Stimulated activated CD4-positive, alpha-beta T cell treated with anti-CD3 and anti-CD28 coated beads, TNF-alpha, amount 100 ng/mL, for 48 hours (primary cell): Measurements from ENCODE around the gene CAMSAP3.

Experiments used
- DNase-seq, 3 donors: peaks; one replicate each; pipeline ENCODE4 v3.0.0-alpha.2; 2020; ENCODE audit warnings: low read depth in 3 of 3

Gene CAMSAP3, protein sequence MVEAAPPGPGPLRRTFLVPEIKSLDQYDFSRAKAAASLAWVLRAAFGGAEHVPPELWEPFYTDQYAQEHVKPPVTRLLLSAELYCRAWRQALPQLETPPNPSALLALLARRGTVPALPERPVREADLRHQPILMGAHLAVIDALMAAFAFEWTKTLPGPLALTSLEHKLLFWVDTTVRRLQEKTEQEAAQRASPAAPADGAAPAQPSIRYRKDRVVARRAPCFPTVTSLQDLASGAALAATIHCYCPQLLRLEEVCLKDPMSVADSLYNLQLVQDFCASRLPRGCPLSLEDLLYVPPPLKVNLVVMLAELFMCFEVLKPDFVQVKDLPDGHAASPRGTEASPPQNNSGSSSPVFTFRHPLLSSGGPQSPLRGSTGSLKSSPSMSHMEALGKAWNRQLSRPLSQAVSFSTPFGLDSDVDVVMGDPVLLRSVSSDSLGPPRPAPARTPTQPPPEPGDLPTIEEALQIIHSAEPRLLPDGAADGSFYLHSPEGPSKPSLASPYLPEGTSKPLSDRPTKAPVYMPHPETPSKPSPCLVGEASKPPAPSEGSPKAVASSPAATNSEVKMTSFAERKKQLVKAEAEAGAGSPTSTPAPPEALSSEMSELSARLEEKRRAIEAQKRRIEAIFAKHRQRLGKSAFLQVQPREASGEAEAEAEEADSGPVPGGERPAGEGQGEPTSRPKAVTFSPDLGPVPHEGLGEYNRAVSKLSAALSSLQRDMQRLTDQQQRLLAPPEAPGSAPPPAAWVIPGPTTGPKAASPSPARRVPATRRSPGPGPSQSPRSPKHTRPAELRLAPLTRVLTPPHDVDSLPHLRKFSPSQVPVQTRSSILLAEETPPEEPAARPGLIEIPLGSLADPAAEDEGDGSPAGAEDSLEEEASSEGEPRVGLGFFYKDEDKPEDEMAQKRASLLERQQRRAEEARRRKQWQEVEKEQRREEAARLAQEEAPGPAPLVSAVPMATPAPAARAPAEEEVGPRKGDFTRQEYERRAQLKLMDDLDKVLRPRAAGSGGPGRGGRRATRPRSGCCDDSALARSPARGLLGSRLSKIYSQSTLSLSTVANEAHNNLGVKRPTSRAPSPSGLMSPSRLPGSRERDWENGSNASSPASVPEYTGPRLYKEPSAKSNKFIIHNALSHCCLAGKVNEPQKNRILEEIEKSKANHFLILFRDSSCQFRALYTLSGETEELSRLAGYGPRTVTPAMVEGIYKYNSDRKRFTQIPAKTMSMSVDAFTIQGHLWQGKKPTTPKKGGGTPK

DNA sequence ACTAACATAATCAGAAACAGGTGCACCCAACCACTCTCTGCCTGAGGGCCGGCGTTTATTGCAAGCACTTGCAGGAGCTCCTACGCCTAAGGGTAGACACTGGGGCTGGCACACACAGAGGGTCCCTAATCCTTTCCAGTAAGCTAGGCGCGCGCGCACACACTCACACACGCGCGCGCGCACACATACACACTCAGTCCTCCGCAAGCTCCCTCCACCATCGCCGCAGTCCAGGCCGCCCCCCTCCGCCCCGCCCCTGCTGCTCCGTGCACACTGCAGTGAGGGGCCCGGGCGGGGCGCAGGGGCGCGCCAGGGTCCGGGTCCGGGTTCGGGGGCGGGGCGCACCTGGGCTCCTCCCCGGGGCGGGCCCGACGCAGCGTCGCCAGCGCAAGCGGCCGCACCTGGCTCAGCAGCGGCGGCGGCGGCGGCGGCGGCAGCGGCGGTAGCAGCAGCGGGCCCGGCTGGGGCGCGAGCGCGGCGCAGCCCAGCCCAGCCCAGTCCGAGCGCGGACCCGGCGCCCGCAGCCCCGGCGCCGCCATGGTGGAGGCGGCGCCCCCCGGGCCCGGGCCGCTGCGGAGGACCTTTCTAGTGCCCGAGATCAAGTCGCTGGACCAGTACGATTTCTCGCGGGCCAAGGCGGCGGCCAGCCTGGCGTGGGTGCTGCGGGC, at the start of gene CAMSAP3:
TSS of gene CAMSAP3 (plus strand) at position 398 of the 668 bp plus-strand sequence. CDS start at position 538, 140 bp downstream.
- peak in 1 of 3 donors; percentile 31 for DNase-seq

DNA sequence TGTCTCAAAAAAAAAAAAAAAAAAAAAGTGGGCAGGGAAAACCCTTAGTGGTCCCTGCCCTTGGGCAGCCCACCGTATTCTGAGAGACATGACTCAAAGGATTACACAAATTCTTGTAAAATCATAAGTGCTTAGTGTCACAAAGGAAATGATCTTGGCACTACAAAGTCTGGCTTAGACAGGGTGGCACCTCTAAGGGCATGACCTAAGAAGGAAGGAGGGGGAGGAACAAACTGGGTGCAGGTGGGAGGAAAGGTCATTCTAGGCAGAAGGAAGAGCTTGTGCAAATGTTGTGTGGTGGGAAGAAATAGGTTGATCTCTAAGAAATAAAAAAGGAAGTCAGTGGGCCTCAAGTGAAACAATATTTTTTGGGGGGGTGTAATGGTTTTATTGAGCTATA, 49.8 kb upstream of the CAMSAP3 start:
- no peak for DNase-seq

DNA sequence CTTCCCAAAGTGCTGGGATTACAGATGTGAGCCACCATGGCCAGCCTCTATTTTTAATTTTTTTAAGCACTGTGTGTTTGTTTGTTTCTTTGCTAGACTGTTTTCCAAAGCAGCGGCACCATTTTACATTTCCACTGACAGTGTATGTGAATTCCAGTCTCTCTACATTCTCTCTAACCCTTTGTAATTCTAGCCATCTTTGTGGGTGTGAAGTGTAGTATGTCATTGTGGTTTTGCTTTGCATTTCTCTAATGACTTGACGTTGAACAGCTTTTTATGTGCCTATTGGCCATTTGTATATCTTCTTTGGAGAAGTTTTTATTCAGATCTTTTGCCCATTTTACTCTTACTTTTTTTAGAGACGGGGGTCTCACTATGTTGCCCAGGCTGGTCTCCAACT, 48.5 kb upstream of the CAMSAP3 start:
- DNase-seq = no peak

DNA sequence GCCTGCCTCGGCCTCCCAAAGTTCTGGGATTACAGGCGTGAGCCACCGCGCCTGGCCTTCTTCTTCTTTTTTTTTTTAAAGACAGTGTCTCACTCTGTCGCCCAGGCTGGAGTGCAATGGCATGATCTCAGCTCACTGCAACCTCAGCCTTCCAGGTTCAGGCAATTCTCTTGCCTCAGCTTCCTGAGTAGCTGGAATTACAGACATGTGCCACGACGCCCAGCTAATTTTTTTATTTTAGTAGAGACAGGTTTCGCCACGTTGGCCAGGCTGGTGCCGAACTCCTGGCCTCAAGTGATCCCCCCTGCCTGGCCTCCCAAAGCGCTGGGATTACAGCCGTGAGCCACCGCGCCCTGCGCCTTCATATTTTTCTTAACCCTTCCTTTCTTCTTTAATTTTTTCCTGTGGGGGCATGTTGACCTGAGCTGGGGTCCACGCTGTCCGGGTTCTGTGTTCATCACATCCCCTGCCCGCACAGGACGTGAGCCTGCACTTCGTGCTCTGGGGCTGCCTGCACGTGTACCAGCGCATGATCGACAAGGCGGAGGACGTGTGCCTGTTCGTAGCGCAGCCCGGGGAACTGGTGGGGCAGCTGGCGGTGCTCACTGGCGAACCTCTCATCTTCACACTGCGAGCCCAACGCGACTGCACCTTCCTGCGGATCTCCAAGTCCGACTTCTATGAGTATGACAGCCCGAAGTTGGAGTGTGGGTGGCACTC, 46.1 kb upstream of the CAMSAP3 start:
- no peak for DNase-seq

DNA sequence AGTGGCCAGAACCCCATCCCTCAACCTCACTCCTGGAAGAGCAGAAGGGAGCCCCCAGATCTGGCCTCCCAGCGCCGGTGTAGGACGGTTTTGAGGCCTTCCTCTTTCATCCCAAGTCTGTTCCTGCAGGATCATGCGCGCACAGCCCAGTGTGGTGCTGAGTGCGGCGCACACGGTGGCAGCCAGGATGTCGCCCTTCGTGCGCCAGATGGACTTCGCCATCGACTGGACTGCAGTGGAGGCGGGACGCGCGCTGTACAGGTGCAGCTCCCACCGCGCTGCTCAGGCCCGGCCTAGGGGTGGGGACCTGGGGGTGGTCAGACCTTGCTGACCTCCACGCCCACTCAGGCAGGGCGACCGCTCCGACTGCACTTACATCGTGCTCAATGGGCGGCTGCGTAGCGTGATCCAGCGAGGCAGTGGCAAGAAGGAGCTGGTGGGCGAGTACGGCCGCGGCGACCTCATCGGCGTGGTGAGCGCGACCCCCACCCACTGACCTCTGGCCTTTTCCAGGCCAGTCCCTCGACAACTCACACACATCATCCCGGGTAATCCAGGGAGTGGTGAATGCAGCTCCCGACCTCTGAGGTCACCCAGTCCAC, 45.4 kb upstream of the CAMSAP3 start:
- no peak for DNase-seq

DNA sequence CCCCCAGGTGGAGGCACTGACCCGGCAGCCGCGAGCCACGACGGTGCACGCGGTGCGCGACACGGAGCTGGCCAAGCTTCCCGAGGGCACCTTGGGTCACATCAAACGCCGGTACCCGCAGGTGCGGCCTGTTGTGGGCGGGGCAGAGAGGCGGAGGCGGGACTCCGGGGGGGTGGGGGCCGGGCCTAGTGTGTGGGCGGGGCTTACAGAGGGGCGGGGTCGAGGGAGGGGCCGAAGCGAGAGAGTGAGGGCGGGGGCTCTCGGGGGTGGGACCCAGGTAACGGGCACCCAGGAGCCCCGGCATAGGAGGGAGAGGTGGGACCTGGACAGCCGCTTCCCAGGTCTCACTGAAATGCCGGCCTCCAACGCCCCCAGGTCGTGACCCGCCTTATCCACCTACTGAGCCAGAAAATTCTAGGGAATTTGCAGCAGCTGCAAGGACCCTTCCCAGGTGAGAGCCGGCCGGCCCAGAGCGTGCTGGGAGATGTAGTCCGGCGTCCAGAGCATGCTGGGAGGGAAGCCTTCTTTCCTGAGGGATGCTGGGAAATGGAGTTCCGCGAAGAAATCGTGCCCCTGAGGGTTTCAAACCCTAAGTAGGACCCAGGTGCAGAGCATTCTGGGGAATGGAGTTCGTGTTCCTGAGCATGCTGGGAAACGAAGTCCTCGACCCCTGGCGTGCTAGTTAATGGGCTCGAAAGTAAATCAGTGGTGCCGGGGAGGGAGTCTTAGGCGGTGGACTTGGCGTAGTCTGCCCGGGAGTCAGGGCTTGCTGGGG, 44.5 kb upstream of the CAMSAP3 start:
- peak in 1 of 3 donors; percentile 43 for DNase-seq

DNA sequence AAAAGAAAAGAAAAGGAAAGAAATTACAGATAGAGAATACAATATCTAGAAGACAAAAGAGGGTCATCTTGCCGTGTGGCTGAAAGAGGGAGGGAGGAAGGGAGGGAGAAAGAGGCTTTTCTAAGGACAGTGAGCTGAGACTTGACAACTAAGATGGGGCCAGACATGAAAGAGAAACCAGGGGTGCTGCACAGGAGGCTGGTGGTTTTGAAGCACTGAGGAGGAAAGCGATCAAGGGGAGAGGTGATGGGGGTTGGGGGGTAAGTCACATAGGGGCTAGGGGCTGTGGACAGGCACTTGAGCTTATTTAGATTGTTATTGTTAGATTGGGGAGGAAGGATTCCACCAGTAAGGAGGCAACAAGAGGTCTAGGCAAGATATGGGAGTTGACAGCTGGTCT, 42.9 kb upstream of the CAMSAP3 start:
- DNase-seq = no peak

DNA sequence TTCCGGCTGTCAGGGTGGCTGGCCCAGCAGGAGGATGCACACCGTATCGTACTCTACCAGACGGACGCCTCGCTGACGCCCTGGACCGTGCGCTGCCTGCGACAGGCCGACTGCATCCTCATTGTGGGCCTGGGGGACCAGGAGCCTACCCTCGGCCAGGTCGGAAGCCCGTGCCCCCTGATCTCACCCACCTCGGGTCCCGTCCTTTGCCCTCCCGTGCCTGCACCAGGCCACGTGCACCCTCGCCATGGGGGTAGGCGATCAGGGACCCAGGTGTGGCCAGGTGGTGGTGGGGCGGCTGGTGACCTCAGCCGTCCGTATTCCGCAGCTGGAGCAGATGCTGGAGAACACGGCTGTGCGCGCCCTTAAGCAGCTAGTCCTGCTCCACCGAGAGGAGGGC, 41.1 kb upstream of the CAMSAP3 start:
- no peak for DNase-seq

DNA sequence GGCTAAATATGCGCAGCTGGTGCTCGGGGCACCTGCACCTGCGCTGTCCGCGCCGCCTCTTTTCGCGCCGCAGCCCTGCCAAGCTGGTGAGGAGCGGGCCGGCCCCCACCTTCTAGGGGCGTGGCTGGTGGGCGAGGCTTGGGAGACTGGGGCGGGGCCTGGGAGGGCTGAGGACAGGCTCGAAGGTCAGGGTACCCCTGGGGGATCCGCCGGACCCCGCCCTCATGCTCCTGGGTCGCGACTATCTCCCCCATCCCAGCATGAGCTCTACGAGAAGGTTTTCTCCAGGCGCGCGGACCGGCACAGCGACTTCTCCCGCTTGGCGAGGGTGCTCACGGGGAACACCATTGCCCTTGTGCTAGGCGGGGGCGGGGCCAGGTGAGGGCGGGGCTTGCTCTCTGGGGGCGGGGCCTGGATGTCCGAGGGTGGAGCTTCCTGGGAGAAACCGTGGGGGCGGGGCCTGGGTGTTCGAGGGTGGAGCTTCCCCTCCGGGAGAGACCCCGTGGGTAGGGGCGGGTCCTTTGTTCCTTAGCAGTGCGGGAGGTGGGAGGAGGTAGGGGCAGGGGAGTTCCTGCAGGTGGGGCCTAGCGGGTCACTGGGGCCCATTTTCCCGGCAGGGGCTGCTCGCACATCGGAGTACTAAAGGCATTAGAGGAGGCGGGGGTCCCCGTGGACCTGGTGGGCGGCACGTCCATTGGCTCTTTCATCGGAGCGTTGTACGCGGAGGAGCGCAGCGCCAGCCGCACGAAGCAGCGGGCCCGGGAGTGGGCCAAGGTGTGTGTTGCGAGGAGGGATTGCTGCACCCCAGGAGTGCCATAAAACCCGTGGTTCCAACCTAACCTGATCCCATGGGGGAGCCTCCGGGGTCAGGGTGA, 40.4 kb upstream of the CAMSAP3 start:
- peak in 1 of 3 donors; percentile 22 for DNase-seq

DNA sequence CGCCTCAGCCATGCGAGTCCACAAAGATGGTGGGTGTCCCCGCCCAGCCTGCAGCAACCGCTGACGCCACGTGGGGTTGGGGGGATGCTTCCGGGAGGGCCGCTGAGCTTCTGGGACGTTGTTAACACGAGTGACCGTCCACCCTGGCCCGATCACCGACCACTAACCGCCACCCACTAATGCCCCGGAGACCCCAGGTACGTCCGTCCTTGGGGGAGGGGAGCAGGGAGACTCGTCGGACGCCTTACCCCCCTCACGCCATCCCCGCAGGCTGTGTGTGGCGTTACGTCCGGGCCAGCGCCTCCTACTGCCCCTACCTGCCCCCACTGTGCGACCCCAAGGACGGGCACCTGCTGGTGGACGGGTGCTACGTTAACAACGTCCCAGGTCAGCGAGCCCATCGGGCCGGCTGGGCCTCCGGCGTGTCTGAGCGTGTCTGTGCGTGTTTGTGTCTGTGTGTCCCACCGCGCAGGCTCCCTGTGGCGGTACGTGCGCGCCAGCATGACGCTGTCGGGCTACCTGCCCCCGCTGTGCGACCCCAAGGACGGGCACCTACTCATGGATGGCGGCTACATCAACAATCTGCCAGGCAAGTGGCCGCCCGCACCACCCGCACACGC, 38.9 kb upstream of the CAMSAP3 start:
- DNase-seq = no peak

DNA sequence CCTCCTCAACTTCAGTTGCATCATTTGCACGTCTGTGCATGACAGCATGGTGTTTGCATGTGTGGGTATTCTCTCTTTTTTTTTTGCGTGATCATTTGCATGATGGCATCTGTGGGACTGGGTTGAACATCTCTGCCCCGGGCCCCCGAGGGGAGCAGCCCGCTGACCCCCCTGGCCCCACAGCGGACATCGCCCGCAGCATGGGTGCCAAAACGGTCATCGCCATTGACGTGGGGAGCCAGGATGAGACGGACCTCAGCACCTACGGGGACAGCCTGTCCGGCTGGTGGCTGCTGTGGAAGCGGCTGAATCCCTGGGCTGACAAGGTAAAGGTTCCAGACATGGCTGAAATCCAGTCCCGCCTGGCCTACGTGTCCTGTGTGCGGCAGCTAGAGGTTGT, 37.0 kb upstream of the CAMSAP3 start:
- no peak for DNase-seq

DNA sequence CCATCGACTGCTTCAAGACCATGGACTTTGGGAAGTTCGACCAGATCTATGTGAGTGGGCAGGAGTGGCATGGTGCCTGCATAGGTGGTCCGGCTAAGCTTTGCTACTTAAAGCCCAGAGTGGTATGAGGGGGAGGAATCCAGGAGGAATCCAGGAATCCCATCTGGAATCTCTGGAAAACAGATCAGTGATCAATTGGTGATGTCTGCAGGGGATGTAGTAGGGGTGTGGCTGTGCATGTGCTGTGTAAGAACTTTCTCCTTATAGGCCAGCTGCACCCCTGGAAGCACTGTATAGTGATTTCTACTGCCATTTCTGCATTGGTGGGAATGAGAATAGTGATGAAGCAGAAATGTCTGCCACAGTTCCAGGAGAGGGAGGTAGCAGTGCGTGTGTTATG, 36.6 kb upstream of the CAMSAP3 start:
- no peak for DNase-seq

DNA sequence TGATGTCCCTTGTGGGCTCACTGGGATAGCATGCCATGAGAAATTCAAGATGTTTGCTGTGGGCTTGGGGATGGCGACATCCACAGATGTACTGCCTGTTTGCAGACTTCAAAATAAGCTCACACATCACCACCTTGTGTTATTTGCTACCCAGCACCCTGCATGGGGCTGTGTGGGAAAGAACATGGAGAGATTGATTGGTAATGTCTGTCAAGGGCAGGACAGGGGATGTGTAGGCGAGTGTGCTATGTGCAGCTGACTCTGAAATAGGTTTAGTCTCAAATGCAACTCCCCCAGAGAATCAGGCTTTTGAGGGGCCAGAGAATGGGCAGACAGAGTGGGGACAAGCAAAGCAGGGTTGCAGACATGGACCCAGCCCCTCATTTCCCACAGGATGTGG, 35.4 kb upstream of the CAMSAP3 start:
- DNase-seq = no peak

DNA sequence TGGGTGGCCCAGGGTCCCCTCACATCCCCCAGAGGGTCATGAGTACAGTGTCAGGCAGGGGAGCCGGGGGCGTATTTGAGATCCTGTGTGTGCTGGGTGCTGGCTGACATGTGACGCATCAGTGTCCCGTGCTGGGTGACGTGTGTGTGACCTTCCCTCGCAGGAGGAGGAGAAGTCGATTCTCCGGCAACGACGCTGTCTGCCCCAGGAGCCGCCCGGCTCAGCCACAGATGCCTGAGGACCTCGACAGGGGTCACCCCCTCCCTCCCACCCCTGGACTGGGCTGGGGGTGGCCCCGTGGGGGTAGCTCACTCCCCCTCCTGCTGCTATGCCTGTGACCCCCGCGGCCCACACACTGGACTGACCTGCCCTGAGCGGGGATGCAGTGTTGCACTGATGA, 34.3 kb upstream of the CAMSAP3 start:
- no peak for DNase-seq

DNA sequence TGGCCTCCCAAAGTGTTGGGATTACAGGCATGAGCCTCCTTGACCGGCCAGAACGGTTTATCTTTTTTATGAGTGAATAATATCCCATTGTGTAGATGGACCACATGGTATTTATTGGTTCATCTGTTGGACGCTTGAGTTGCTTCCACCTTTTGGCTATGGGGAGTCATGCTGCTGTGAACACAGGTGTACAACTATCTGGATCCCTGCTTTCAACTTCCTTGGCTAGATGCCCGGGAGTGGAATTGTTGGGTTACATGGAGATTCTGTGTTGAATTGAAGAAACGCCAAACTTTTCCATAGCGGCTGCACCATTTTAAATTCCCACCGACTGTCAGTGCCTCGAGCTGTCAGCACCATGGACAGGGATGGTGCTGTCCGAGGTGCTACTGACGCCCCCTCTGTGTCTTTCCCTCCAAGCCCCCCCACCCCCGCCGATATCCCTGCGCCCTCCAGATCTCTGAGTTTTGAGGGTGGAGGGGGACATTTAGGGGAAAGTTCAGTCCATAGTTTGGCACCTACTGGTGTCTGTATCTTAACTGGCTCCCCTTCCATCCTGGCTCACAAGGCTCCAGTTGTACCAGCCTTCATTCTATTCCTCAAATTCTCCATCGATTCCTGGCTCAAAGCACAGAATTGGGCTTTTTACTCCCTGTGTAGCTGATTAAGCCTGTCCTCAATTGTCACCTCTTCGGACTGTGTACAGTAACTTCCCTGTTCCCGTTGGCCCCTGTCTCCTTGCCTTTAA, 32.8 kb upstream of the CAMSAP3 start:
- DNase-seq = no peak

DNA sequence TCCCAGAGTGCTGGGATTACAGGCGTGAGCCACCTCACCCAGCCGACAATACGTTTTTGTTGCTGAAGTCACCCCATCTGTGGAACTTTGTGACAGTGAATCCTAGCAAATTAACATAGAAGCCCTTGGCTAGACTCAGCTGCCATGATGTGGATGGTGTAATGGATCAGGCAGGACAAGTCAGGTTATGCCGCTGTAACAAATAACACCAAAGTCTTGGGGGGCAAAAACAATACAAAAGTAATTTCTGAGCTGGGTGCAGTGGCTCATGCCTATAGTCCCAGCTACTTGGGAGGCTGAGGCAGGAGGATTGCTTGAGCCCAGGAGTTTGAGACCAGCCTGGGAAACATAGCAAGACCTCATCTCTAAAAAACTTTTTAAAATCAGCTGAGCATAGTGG, 30.8 kb upstream of the CAMSAP3 start:
- DNase-seq = no peak

DNA sequence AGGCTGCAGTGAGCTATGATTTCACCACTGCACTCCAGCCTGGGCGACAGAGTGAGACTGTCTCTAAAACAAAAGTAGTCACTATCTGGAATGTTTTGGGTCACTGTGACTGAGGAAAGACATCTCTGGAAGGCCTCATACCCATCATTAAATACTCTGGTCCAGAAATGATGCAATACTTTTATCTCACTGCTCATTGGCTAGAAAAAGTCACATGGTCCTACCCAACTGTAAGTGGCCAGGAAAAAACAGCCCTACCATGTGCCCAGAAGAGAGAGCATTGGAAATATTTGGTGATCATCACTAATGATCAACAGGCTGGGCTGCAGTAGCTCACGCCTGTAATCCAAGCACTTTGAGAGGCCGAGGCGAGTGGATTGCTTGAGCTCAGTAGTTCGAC, 30.3 kb upstream of the CAMSAP3 start:
- DNase-seq = no peak

DNA sequence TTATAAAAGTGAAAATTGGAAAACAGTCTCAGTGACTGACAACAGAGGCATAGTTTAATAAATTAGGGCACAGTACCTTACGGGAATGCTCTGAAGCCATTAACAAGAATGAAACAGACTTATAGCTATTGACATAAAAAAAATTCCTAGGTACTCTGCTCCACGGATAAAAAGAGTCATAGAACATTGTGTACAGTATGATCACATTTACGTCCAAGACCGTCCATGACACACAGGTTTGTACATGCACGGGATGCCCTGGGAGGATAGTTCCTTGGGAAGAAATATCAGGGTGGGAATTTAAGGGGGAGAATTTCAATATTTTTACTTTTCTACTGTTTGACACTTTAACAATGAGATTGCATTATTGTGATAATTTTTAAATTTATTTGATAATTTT, 24.9 kb upstream of the CAMSAP3 start:
- DNase-seq = no peak
